Endothelial cell of coronary artery (primary cell): ENCODE measurements around the gene PPP1R1B. TPM values are rescaled to one million over a fixed set of nuclear protein-coding genes. Genes with fewer than 3 reads are reported as not detected.

Experiments used
- total RNA-seq: library from RNA; depleted of rRNA; stranded (reverse); fragments of >200 nt; gene quantifications from 2 replicates; pipeline ENCODE4 v1.2.3, GENCODE V29; 2014

Gene PPP1R1B
- total RNA-seq, result not detected in 2 replicates

GRCh38 chr17:39626171-39627046 lies at the start of gene PPP1R1B:
PPP1R1B (plus strand) TSS chr17:39626952; CDS start chr17:39627393, 441 bp downstream.

GRCh38 chr17:39607851-39608130 lies 19.0 kb upstream of the PPP1R1B start, which contains the start of gene NEUROD2:
NEUROD2 (minus strand) TSS chr17:39607920; CDS start chr17:39606599, 1,321 bp downstream.

DNA sequence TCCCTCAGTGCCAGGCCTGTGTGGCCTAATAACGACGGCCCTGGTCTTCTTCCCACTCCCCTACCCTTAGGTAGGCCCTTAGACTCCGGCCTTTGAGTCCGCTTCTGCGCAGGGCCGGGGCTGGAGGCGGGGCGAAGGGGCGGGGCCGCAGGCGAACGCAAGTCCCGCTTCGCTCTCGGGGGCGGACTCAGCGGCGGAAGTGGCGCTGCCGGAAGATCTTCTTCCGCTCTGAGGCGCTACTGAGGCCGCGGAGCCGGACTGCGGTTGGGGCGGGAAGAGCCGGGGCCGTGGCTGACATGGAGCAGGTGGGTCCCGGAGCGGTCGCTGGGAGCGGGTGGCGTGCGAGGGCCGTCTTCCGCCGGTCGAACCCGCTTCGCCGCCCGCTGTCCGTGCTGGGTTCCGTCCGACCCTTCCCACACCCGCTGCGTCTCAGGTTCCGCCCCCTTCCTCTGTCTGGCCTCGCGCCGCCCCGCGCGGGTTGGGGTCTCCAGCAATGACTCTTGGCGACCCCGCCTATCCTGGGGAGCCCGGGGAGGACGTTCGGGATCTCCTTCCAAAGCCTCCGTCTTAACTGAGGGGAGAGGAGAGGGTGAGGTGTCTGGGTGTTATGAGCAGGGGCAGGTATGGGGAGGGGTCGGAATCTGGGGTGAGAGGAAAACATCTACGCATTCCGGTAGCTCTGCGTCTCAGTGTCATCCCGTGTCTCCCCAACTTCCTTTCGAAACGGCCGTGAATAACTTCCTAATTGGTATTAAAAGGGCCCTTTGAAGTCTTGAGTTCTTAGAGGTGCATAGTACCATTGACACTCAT lies 10.4 kb downstream of the PPP1R1B start, which contains the start of gene STARD3:
TSS of gene STARD3 (plus strand) at position 218 of the 810 bp plus-strand sequence. CDS start 16,388 bp downstream, outside the sequence.

GRCh38 chr17:39664581-39665561 lies 38.1 kb downstream of the PPP1R1B start, which contains the start of gene TCAP:
TCAP (plus strand) TSS chr17:39665349; CDS start chr17:39665360, 11 bp downstream.

DNA sequence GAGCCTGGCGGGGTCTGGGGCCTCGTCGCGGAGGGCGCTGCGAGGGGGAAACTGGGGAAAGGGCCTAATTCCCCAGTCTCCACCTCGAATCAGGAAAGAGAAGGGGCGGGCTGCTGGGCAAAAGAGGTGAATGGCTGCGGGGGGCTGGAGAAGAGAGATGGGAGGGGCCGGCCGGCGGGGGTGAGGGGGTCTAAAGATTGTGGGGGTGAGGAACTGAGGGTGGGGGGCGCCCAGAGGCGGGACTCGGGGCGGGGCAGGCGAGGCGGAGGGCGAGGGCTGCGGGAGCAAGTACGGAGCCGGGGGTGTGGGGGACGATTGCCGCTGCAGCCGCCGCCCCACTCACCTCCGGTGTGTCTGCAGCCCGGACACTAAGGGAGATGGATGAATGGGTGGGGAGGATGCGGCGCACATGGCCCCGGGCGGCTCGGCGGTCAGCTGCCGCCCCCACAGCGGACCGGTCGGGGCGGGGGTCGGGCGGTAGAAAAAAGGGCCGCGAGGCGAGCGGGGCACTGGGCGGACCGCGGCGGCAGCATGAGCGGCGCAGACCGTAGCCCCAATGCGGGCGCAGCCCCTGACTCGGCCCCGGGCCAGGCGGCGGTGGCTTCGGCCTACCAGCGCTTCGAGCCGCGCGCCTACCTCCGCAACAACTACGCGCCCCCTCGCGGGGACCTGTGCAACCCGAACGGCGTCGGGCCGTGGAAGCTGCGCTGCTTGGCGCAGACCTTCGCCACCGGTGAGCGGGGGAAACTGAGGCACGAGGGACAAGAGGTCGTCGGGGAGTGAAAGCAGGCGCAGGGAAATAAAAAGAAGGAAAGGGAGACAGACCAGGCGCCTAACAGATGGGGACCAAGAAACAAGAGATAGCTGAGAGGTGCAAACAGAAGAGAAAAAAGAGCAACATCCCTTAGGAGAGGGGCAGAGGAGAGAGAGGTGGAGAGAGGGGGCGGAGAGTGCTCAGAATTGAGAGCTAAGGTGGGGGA lies 41.5 kb downstream of the PPP1R1B start, which contains the start of gene PNMT:
TSS of gene PNMT (plus strand) at position 509 of the 980 bp plus-strand sequence. CDS start at position 532, 23 bp downstream.

Other genes starting within 250 kb of the PPP1R1B start
- gene FBXL20, start 225.3 kb upstream of the PPP1R1B start, total RNA-seq, result 9.8 and 11.3 TPM in 2 replicates
- gene MED1, start 175.7 kb upstream of the PPP1R1B start, total RNA-seq, result 20.7 and 22.6 TPM in 2 replicates
- 20.6 and 24.0 TPM in 2 replicates for gene CDK12, start 165.5 kb upstream of the PPP1R1B start, total RNA-seq
- gene NEUROD2, start 19.0 kb upstream of the PPP1R1B start, total RNA-seq, result not detected in 2 replicates
- 20.1 and 26.4 TPM in 2 replicates for gene STARD3, start 10.2 kb downstream of the PPP1R1B start, total RNA-seq
- gene TCAP, start 38.4 kb downstream of the PPP1R1B start, total RNA-seq, result 0.18 and 0.28 TPM in 2 replicates
- gene PNMT, start 41.5 kb downstream of the PPP1R1B start, total RNA-seq, result not detected in 2 replicates
- 3.0 and 3.8 TPM in 2 replicates for gene PGAP3, start 61.1 kb downstream of the PPP1R1B start, total RNA-seq
- 19.2 and 21.8 TPM in 2 replicates for gene ERBB2, start 73.1 kb downstream of the PPP1R1B start, total RNA-seq
- 11.3 and 12.6 TPM in 2 replicates for gene MIEN1, start 103.6 kb downstream of the PPP1R1B start, total RNA-seq
- gene GRB7, start 111.0 kb downstream of the PPP1R1B start, total RNA-seq, result not detected in 2 replicates
- gene IKZF3, start 237.4 kb downstream of the PPP1R1B start, total RNA-seq, result not detected in 2 replicates
- gene ZPBP2, start 241.2 kb downstream of the PPP1R1B start, total RNA-seq, result not detected in 2 replicates